ENCODE results near the gene MAGI1.

MAGI1 gene

GRCh38 chr3:65667963-65668362, 370.8 kb downstream of the MAGI1 start:
- Histone ChIP-seq H3K4me1 (ENCODE audit: control insufficient read depth, insufficient read depth, low read length) (no peaks in the 10 kb centered on the region), H3K27me3 (ENCODE audit: control insufficient read depth, insufficient read depth, low read length) (no peaks in the 10 kb centered on the region), H3K36me3 (ENCODE audit: control insufficient read depth, insufficient read depth, low read length) (no peaks in the 10 kb centered on the region), H3K4me3 (ENCODE audit: low read length) (no peak overlapping the region), H3K9me3 (ENCODE audit: control insufficient read depth, insufficient read depth, low read length) (no peaks in the 10 kb centered on the region), H3K27ac (ENCODE audit: low read length) (no peak overlapping the region)
- no peak for DNase-seq (ENCODE audit: low read depth, low spot score)
- WGBS (ENCODE audit: insufficient coverage, insufficient read length), result no CpG with 5 or more reads among the region's 4 CpGs

DNA sequence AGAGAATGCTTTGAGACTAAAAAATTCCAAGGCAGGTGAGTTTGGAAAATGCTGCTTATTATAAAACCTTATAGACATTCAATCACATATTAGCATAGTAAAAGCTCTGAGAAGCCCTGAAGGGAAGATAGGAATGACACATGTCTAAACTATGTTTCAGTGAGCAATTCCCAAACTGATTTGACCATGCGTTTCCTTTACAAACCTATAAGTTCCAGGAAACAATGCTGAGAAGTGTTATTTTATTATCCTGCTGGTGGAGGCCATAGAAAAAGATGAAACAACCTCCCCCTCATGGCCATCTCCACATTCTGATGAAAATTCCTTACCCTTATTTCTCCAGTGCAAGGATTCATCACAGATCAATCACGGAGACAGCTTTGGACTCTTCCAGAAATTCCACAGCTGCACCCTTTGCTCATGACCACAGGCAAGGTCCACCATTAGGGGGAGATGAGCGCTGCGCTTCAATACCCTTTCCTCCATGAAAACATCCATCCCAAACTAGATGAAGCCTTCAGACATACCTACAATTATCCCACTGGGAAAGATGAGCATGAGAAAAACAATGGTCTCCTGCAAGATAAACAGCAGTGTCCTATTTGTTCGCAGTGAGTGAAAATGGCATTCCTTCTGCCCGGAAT, 372.1 kb downstream of the MAGI1 start:
- H3K27me3 ChIP-seq (ENCODE audit: control insufficient read depth, insufficient read depth, low read length), result no peaks in the 10 kb centered on the region
- no peak for DNase-seq (ENCODE audit: low read depth, low spot score)
- no peaks in the 10 kb centered on the region for H3K36me3 ChIP-seq (ENCODE audit: control insufficient read depth, insufficient read depth, low read length)
- no CpG with 5 or more reads among the region's 6 CpGs for WGBS (ENCODE audit: insufficient coverage, insufficient read length)
- no peak overlapping the region for H3K27ac ChIP-seq (ENCODE audit: low read length)
- no peaks in the 10 kb centered on the region for H3K4me1 ChIP-seq (ENCODE audit: control insufficient read depth, insufficient read depth, low read length)
- no peaks in the 10 kb centered on the region for H3K9me3 ChIP-seq (ENCODE audit: control insufficient read depth, insufficient read depth, low read length)
- H3K4me3 ChIP-seq (ENCODE audit: low read length), result no peak overlapping the region

DNA sequence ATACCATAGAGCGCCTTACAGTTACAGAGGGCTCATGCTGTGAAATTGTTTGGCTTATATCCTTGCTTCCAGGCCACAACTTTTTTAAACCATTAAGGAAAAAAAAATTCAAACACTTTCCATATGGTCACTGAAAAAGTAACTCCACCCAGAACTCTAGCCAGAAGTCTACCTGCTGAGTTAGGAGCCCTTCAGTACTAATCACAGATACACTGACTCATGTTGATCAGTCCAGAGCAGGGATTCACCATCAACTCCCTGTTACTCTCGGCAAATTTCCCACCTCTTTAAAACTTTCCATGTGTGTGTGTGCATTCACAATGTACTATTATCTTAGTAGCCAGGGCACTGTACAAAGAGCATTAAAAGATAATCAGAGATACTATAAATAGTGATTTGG, 372.8 kb downstream of the MAGI1 start:
- Histone ChIP-seq H3K4me3 (ENCODE audit: low read length) (no peak overlapping the region), H3K36me3 (ENCODE audit: control insufficient read depth, insufficient read depth, low read length) (no peaks in the 10 kb centered on the region)

GRCh38 chr3:65664931-65665330, 373.8 kb downstream of the MAGI1 start:
- Histone ChIP-seq H3K4me3 (ENCODE audit: low read length) (no peak overlapping the region), H3K4me1 (ENCODE audit: control insufficient read depth, insufficient read depth, low read length) (no peaks in the 10 kb centered on the region), H3K27ac (ENCODE audit: low read length) (no peak overlapping the region), H3K27me3 (ENCODE audit: control insufficient read depth, insufficient read depth, low read length) (no peaks in the 10 kb centered on the region), H3K9me3 (ENCODE audit: control insufficient read depth, insufficient read depth, low read length) (no peaks in the 10 kb centered on the region), H3K36me3 (ENCODE audit: control insufficient read depth, insufficient read depth, low read length) (no peaks in the 10 kb centered on the region)
- no CpG with 5 or more reads among the region's 2 CpGs for WGBS (ENCODE audit: insufficient coverage, insufficient read length)
- no peak for DNase-seq (ENCODE audit: low read depth, low spot score)

More for the DNA sequence above, 372.8 kb downstream of the MAGI1 start:
- Histone ChIP-seq H3K9me3 (ENCODE audit: control insufficient read depth, insufficient read depth, low read length) (no peaks in the 10 kb centered on the region), H3K27me3 (ENCODE audit: control insufficient read depth, insufficient read depth, low read length) (no peaks in the 10 kb centered on the region), H3K4me1 (ENCODE audit: control insufficient read depth, insufficient read depth, low read length) (no peaks in the 10 kb centered on the region), H3K27ac (ENCODE audit: low read length) (no peak overlapping the region)
- WGBS (ENCODE audit: insufficient coverage, insufficient read length), result 100% methylated on average over 1 of the region's 2 CpGs
- no peak for DNase-seq (ENCODE audit: low read depth, low spot score)

DNA sequence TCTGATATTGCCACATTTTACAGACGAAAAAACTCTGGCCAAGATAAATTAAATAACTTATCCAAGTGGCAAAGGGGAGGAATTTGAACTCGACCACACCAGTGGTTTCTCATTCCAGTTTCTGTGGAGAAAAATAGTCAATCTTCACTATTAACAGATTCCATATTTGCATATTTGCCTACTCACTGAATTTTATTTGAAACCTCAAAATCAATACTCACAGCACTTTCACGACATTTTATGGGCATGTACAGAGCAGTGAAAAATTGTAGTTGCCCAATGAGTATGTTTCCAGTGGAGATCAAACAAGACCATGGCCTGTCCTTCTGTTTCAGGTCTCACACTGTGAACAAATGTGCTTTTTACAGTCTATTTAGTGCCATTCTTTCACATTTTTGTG, 374.3 kb downstream of the MAGI1 start:
- no peaks in the 10 kb centered on the region for H3K27me3 ChIP-seq (ENCODE audit: control insufficient read depth, insufficient read depth, low read length)
- no peaks in the 10 kb centered on the region for H3K9me3 ChIP-seq (ENCODE audit: control insufficient read depth, insufficient read depth, low read length)
- no peaks in the 10 kb centered on the region for H3K36me3 ChIP-seq (ENCODE audit: control insufficient read depth, insufficient read depth, low read length)
- WGBS (ENCODE audit: insufficient coverage, insufficient read length), result no CpG with 5 or more reads among the region's 3 CpGs
- no peak for DNase-seq (ENCODE audit: low read depth, low spot score)
- H3K4me3 ChIP-seq (ENCODE audit: low read length), result no peak overlapping the region
- H3K4me1 ChIP-seq (ENCODE audit: control insufficient read depth, insufficient read depth, low read length), result no peaks in the 10 kb centered on the region
- no peak overlapping the region for H3K27ac ChIP-seq (ENCODE audit: low read length)

DNA sequence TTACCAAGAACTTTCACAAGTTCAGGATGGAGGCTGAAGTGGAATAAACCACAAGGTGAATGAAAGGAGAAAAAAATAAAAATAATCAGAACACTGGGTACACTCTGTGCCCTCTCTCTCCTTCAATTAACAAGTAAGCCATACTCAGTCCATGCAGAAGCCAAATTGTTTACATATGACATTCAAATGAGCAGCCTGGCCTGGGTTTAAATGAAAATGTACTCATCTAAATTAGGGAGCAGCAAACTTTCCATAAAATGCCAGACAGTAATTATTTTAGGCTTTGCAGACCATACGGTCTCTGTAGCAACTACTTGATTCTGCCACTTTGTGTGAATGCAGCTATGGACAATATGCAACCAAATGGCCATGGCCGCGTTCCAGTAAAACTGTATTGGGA, 376.6 kb downstream of the MAGI1 start:
- peaks cover 2% of the 10 kb centered on the region; the same call in 1 of the 2 replicates for H3K4me1 ChIP-seq (ENCODE audit: control insufficient read depth, insufficient read depth, low read length)
- H3K27me3 ChIP-seq (ENCODE audit: control insufficient read depth, insufficient read depth, low read length), result no peaks in the 10 kb centered on the region
- no peaks in the 10 kb centered on the region for H3K36me3 ChIP-seq (ENCODE audit: control insufficient read depth, insufficient read depth, low read length)
- no peak overlapping the region for H3K27ac ChIP-seq (ENCODE audit: low read length)
- no peak for DNase-seq (ENCODE audit: low read depth, low spot score)
- H3K4me3 ChIP-seq (ENCODE audit: low read length), result no peak overlapping the region
- WGBS (ENCODE audit: insufficient coverage, insufficient read length), result no CpG with 5 or more reads among the region's 3 CpGs
- H3K9me3 ChIP-seq (ENCODE audit: control insufficient read depth, insufficient read depth, low read length), result no peaks in the 10 kb centered on the region

DNA sequence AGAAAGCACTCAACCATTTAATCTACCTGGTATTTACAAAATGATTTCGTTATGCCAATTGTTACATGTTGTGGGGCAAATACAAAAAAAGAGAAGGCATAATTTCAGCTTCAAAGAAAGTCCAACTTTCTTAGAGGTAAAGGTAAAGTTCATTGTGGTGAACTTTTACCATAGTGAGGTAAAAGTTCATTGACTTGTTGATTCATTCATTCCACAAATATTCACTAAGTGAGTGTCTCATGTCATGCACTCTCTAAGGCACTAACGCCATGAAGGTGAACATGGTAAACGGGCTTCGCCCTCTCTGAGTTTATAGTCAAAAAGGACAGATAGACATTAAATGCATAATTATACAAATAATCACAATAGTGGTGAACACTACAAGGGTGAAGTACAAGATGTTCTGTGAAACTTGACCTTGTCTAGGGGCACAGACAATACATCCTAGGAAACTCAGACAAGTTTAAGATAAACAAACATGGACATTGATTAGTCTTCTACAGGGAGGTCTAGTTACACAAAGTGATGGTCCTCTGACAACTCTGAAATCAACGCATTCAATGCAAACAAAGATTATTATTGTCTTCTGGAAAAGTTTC, 378.6 kb downstream of the MAGI1 start:
- WGBS (ENCODE audit: insufficient coverage, insufficient read length), result no CpG with 5 or more reads among the region's 5 CpGs
- no peaks in the 10 kb centered on the region for H3K9me3 ChIP-seq (ENCODE audit: control insufficient read depth, insufficient read depth, low read length)
- H3K27me3 ChIP-seq (ENCODE audit: control insufficient read depth, insufficient read depth, low read length), result no peaks in the 10 kb centered on the region
- H3K27ac ChIP-seq (ENCODE audit: low read length), result no peak overlapping the region
- DNase-seq (ENCODE audit: low read depth, low spot score), result no peak
- H3K4me1 ChIP-seq (ENCODE audit: control insufficient read depth, insufficient read depth, low read length), result peaks cover 2% of the 10 kb centered on the region; the same call in 1 of the 2 replicates
- no peaks in the 10 kb centered on the region for H3K36me3 ChIP-seq (ENCODE audit: control insufficient read depth, insufficient read depth, low read length)
- no peak overlapping the region for H3K4me3 ChIP-seq (ENCODE audit: low read length)

DNA sequence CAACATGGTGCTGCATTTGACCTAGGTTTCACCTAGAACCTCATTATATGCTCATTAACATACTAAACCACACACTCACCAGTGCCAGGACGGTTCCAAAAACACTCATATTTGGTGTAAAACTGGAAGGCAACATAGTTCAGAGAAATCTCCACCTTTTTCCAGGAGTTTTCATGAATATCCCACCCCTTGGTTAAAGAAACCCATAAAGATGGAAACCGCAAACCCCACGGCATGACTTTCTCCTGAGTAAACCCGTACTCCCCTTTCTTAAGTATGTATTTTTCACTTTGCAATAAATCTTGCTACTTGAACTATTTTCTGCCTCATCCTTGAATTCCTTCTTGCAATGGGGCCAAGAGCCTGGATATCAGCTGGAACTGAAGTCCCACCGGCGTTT, 379.3 kb downstream of the MAGI1 start:
- WGBS (ENCODE audit: insufficient coverage, insufficient read length), result no CpG with 5 or more reads among the region's 6 CpGs
- Histone ChIP-seq H3K4me3 (ENCODE audit: low read length) (no peak overlapping the region), H3K27ac (ENCODE audit: low read length) (no peak overlapping the region), H3K9me3 (ENCODE audit: control insufficient read depth, insufficient read depth, low read length) (no peaks in the 10 kb centered on the region), H3K4me1 (ENCODE audit: control insufficient read depth, insufficient read depth, low read length) (peaks cover 2% of the 10 kb centered on the region; the same call in 1 of the 2 replicates), H3K36me3 (ENCODE audit: control insufficient read depth, insufficient read depth, low read length) (no peaks in the 10 kb centered on the region), H3K27me3 (ENCODE audit: control insufficient read depth, insufficient read depth, low read length) (no peaks in the 10 kb centered on the region)
- DNase-seq (ENCODE audit: low read depth, low spot score), result no peak

DNA sequence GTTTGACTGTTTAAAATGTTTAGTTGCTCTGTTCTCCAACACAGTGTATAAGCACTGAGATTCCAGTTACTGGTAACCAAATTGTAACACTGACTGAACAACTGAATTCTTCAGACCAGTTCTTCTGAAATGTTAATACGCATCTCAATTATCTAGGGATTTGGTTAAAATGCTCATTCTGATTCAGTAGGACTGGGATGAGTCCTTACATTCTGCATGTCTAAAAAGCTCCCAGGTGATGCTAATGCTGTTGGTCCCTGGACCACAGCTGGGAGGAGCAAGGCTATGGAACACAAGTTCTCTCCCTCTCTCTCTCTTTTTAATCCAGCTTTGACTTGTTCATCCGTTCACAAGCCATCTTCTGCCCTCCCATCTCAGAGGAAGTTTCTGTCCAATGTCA, 380.3 kb downstream of the MAGI1 start:
- Histone ChIP-seq H3K27me3 (ENCODE audit: control insufficient read depth, insufficient read depth, low read length) (no peaks in the 10 kb centered on the region), H3K9me3 (ENCODE audit: control insufficient read depth, insufficient read depth, low read length) (no peaks in the 10 kb centered on the region), H3K4me3 (ENCODE audit: low read length) (no peak overlapping the region), H3K4me1 (ENCODE audit: control insufficient read depth, insufficient read depth, low read length) (peaks cover 2% of the 10 kb centered on the region; the same call in 1 of the 2 replicates), H3K27ac (ENCODE audit: low read length) (no peak overlapping the region), H3K36me3 (ENCODE audit: control insufficient read depth, insufficient read depth, low read length) (no peaks in the 10 kb centered on the region)
- no CpG with 5 or more reads among the region's 2 CpGs for WGBS (ENCODE audit: insufficient coverage, insufficient read length)
- no peak for DNase-seq (ENCODE audit: low read depth, low spot score)

DNA sequence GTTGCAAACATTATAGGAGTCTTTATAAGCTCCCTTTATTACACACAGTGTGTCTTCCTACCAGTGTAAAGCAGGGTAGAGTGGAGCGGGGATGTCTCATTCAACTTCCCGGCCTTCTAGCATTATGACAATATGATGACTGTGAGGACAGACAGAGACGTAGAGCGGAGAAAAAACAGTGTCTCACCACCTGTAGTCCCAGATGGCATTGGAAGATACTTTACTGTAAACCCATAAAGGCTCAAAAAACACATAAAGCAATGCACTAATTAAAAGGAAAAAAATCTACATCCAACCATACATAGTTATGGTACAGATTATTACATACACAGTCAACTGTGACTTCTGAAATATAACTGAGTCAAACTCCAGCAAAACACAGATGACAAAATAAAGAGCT, 383.7 kb downstream of the MAGI1 start:
- Histone ChIP-seq H3K4me1 (ENCODE audit: control insufficient read depth, insufficient read depth, low read length) (peaks cover 2% of the 10 kb centered on the region; the same call in 1 of the 2 replicates), H3K27ac (ENCODE audit: low read length) (no peak overlapping the region), H3K4me3 (ENCODE audit: low read length) (no peak overlapping the region), H3K27me3 (ENCODE audit: control insufficient read depth, insufficient read depth, low read length) (no peaks in the 10 kb centered on the region), H3K36me3 (ENCODE audit: control insufficient read depth, insufficient read depth, low read length) (no peaks in the 10 kb centered on the region), H3K9me3 (ENCODE audit: control insufficient read depth, insufficient read depth, low read length) (no peaks in the 10 kb centered on the region)
- no peak for DNase-seq (ENCODE audit: low read depth, low spot score)
- no CpG with 5 or more reads among the region's 4 CpGs for WGBS (ENCODE audit: insufficient coverage, insufficient read length)

GRCh38 chr3:65653731-65654130, 385.0 kb downstream of the MAGI1 start:
- Histone ChIP-seq H3K9me3 (ENCODE audit: control insufficient read depth, insufficient read depth, low read length) (no peaks in the 10 kb centered on the region), H3K36me3 (ENCODE audit: control insufficient read depth, insufficient read depth, low read length) (no peaks in the 10 kb centered on the region), H3K4me1 (ENCODE audit: control insufficient read depth, insufficient read depth, low read length) (peaks cover 2% of the 10 kb centered on the region; the same call in 1 of the 2 replicates), H3K27ac (ENCODE audit: low read length) (no peak overlapping the region), H3K4me3 (ENCODE audit: low read length) (no peak overlapping the region), H3K27me3 (ENCODE audit: control insufficient read depth, insufficient read depth, low read length) (no peaks in the 10 kb centered on the region)
- no CpG with 5 or more reads among the region's 1 CpG for WGBS (ENCODE audit: insufficient coverage, insufficient read length)
- no peak for DNase-seq (ENCODE audit: low read depth, low spot score)

Data from iPS DF 6.9 (cell line).